Left lung (tissue), 10 donors: ENCODE results near the gene OSBPL6. TPM values are rescaled to one million over a fixed set of nuclear protein-coding genes. Genes with fewer than 3 reads are reported as not detected.

Experiments used
- ATAC-seq: fragments of 200-7000 bp; cut with Tn5 transposase; one replicate; pipeline ENCODE4 v1.9.1; 2020; ENCODE audit warnings: moderate library complexity
- DNase-seq, 4 donors: peaks; one replicate each; pipeline ENCODE4 v3.0.0-alpha.2; 2013 to 2020
- H3K27ac ChIP-seq, 2 donors: fragments of 200-600 bp; sonication (generic) in 1 of 2; one replicate each; pipeline versions ENCODE4 v1.5.0 to v1.8.0; 2020 to 2021
- H3K27me3 ChIP-seq, 2 donors: fragments of 200-600 bp; sonication (generic) in 1 of 2; one replicate each; pipeline versions ENCODE4 v1.5.0 to v1.8.0; 2020 to 2021
- H3K36me3 ChIP-seq, 2 donors: fragments of 200-600 bp; sonication (generic) in 1 of 2; one replicate each; pipeline versions ENCODE4 v1.5.0 to v1.8.0; 2020 to 2021
- H3K4me1 ChIP-seq, 2 donors: fragments of 200-600 bp; one replicate each; pipeline ENCODE4 v1.8.0; 2021
- H3K4me3 ChIP-seq, 2 donors: fragments of 200-600 bp; sonication (generic) in 1 of 2; one replicate each; pipeline versions ENCODE4 v1.5.0 to v1.8.0; 2020 to 2021; ENCODE audit warnings: mild to moderate bottlenecking in 1 of 2
- H3K9me3 ChIP-seq, 2 donors: fragments of 200-600 bp; sonication (generic) in 1 of 2; one replicate each; pipeline versions ENCODE4 v1.5.0 to v1.8.0; 2020 to 2021
- intact Hi-C, 2 donors: fragments of 100-400 bp; cut with DNase I; formaldehyde crosslinking; loops; one replicate each; pipeline versions ENCODE4 v1.11.2 to v1.14.2; 2022
- polyA plus RNA-seq, 6 donors: library from polyadenylated mRNA; unstranded; fragments of 120-200 nt; gene quantifications; one replicate each; pipeline ENCODE4 v1.2.1, GENCODE V29; 2013; ENCODE audit not compliant: insufficient read length in 6 of 6
- total RNA-seq, 2 donors: library from RNA; stranded (reverse); fragmentation: NEBNext Ultra II Directional; extraction: Animal tissue kit (Norgen Biotek cat#: 25700); gene quantifications; one replicate each; pipeline ENCODE4 v1.2.1, GENCODE V29; 2021
- TF ChIP-seq, protein P1 (sequence below), 2 donors: fragments of 200-600 bp; sonication (generic) in 1 of 2; IDR thresholded peaks; one replicate each; pipeline versions ENCODE4 v1.5.0 to v1.8.0; 2021; ENCODE audit warnings: antibody characterized with exemption in 2 of 2
- donor health status: DM: no; HTN: yes; CAD: no.
- donor health status: DM: no; HTN: no; CAD: no.

The OSBPL6 gene
- total and polyA plus RNA-seq, 8 donors = 2.9 to 6.0 (median 4.9) TPM

GRCh38 chr2:178414266-178415247 is 220.2 kb downstream of the OSBPL6 start:
- H3K4me1 ChIP-seq = peaks cover 10 to 27% of the 10 kb centered on the region in 2 donors
- TF ChIP-seq, protein P1, sequence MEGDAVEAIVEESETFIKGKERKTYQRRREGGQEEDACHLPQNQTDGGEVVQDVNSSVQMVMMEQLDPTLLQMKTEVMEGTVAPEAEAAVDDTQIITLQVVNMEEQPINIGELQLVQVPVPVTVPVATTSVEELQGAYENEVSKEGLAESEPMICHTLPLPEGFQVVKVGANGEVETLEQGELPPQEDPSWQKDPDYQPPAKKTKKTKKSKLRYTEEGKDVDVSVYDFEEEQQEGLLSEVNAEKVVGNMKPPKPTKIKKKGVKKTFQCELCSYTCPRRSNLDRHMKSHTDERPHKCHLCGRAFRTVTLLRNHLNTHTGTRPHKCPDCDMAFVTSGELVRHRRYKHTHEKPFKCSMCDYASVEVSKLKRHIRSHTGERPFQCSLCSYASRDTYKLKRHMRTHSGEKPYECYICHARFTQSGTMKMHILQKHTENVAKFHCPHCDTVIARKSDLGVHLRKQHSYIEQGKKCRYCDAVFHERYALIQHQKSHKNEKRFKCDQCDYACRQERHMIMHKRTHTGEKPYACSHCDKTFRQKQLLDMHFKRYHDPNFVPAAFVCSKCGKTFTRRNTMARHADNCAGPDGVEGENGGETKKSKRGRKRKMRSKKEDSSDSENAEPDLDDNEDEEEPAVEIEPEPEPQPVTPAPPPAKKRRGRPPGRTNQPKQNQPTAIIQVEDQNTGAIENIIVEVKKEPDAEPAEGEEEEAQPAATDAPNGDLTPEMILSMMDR (IDR thresholded peaks at IDR 0.05) = peak; percentile 79 to 80
- no peaks in the 10 kb centered on the region for H3K27me3 ChIP-seq
- H3K9me3 ChIP-seq = no peaks in the 10 kb centered on the region
- peak overlapping the region; percentile 53 to 61 for H3K4me3 ChIP-seq
- intact Hi-C loops = no loop called here
- H3K27ac ChIP-seq = peak overlapping the region; percentile 86 to 98
- peak; percentile 98 for ATAC-seq
- H3K36me3 ChIP-seq = no peaks in the 10 kb centered on the region
- peak; percentile 84 to 94 (median 91) for DNase-seq

GRCh38 chr2:178415979-178416378 is 221.7 kb downstream of the OSBPL6 start:
- ATAC-seq (no peak), DNase-seq (no peak)
- Histone ChIP-seq H3K27ac (no peak overlapping the region), H3K36me3 (no peaks in the 10 kb centered on the region), H3K4me1 (peaks cover 10 to 27% of the 10 kb centered on the region in 2 donors), H3K4me3 (no peak overlapping the region), H3K27me3 (no peaks in the 10 kb centered on the region), H3K9me3 (no peaks in the 10 kb centered on the region)
- intact Hi-C loops = no loop called here
- TF ChIP-seq, protein P1 (IDR thresholded peaks at IDR 0.05) = no peak

DNA sequence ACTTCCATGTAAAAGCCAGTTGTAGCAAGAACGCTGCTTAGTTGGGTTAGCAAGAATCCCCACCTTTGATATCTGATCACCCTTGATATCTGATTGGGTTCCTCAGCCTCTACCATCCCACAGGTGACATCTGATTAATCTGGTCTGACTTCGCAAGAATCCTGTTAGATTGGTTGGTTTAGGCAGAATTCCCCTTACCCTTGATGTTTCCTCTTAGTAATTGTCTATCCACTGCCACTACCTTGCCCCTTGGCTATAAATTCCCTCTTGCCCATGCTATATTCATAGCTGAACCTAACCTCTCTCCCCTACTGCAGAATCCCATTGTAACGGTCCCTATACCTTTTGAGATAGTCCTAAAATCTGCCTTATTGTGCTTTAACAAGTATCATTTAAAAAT is 223.6 kb downstream of the OSBPL6 start:
- Histone ChIP-seq H3K4me1 (peaks cover 10 to 27% of the 10 kb centered on the region in 2 donors), H3K27me3 (no peaks in the 10 kb centered on the region), H3K4me3 (no peak overlapping the region), H3K27ac (no peak overlapping the region), H3K36me3 (no peaks in the 10 kb centered on the region), H3K9me3 (no peaks in the 10 kb centered on the region)
- TF ChIP-seq, protein P1 (IDR thresholded peaks at IDR 0.05) = no peak
- no peak for DNase-seq
- no peak for ATAC-seq
- intact Hi-C loops = no loop called here

DNA sequence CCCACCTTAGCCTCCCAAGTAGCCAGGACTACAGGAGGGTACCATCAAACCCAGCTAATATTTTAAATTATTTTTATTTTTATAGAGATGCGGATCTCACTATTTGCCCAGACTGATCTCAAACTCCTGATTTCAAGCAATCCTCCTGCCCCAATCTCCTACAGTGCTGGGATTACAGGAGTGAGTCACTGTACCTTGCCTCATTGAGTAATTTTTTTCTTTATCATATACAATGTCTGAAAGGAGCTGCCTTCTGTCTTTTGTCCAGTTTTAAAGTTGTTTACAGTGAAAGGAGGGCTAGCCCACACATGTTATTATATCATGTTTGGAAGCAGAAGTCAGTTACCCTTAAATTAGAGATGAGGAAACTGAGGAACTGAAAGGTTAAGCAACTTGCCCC is 224.1 kb downstream of the OSBPL6 start:
- H3K9me3 ChIP-seq = no peaks in the 10 kb centered on the region
- H3K27me3 ChIP-seq = no peaks in the 10 kb centered on the region
- DNase-seq = no peak
- peaks cover 7 to 22% of the 10 kb centered on the region in 2 donors for H3K4me1 ChIP-seq
- TF ChIP-seq, protein P1 (IDR thresholded peaks at IDR 0.05) = no peak
- intact Hi-C loops = no loop called here
- no peak overlapping the region for H3K27ac ChIP-seq
- H3K36me3 ChIP-seq = no peaks in the 10 kb centered on the region
- H3K4me3 ChIP-seq = no peak overlapping the region
- no peak for ATAC-seq

GRCh38 chr2:178419123-178419522 is 224.8 kb downstream of the OSBPL6 start:
- TF ChIP-seq, protein P1 (IDR thresholded peaks at IDR 0.05) = peak in 1 of 2 donors; percentile 8
- Histone ChIP-seq H3K36me3 (no peaks in the 10 kb centered on the region), H3K9me3 (no peaks in the 10 kb centered on the region), H3K4me1 (peaks cover 7 to 20% of the 10 kb centered on the region in 2 donors), H3K27me3 (no peaks in the 10 kb centered on the region), H3K27ac (no peak overlapping the region), H3K4me3 (no peak overlapping the region)
- intact Hi-C loops = no loop called here
- DNase-seq (peak in 1 of 4 donors; percentile 20), ATAC-seq (no peak)
